ENCODE measurements around the gene VPS9D1.
"Not testable (repeated sequence)": the region's sequence is repeated elsewhere in the genome, so short reads cannot be mapped to it uniquely, and the experiment has no call there.

Gene VPS9D1

DNA sequence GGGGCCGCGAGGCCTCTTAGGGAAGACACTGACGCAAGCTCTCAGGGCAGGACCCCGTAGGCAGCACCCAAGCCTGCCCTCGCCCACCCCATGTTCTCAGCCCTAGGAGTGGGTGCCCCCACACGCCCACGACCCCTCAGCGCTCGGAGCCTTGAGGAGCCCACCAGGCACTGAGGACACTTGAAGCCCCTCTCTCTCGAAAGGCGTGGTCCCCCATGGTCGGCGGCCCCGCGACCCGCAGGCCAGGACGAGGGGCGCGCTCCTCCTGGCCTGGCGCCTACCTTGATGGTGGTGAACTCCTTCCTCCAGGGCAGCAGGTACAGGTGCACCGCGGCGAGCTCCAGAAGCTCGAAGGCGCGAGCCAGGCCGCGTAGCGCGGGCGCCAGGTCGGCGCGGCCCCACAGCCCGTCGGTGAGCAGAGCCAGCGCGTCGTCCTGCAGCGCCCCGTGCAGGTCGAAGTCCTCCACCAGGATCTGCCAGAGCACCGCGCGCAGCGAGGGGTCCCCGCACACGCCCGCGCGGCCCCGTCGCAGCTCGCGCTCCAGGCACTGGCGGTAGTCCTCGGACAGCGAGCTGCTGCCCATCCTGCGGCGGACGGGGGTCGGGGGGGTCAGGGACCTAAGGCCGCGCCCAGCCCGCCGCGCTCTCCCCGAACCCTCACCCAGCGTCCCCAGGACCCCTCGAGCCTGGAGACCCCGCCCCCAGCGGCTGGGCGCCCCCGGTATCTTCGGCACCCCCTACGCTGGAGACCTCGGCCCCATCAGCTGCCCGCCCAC is 19.9 kb downstream of the VPS9D1 start:
- H3K4me3 ChIP-seq (ENCODE audit: low read depth, low read length): peak overlapping the region; percentile 60
- TF ChIP-seq, protein P1, sequence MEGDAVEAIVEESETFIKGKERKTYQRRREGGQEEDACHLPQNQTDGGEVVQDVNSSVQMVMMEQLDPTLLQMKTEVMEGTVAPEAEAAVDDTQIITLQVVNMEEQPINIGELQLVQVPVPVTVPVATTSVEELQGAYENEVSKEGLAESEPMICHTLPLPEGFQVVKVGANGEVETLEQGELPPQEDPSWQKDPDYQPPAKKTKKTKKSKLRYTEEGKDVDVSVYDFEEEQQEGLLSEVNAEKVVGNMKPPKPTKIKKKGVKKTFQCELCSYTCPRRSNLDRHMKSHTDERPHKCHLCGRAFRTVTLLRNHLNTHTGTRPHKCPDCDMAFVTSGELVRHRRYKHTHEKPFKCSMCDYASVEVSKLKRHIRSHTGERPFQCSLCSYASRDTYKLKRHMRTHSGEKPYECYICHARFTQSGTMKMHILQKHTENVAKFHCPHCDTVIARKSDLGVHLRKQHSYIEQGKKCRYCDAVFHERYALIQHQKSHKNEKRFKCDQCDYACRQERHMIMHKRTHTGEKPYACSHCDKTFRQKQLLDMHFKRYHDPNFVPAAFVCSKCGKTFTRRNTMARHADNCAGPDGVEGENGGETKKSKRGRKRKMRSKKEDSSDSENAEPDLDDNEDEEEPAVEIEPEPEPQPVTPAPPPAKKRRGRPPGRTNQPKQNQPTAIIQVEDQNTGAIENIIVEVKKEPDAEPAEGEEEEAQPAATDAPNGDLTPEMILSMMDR (IDR thresholded peaks at IDR 0.05; ENCODE audit: low read depth, low read length): 0 out of 2 replicates have a peak, but pooled peaks have one; percentile 12

DNA sequence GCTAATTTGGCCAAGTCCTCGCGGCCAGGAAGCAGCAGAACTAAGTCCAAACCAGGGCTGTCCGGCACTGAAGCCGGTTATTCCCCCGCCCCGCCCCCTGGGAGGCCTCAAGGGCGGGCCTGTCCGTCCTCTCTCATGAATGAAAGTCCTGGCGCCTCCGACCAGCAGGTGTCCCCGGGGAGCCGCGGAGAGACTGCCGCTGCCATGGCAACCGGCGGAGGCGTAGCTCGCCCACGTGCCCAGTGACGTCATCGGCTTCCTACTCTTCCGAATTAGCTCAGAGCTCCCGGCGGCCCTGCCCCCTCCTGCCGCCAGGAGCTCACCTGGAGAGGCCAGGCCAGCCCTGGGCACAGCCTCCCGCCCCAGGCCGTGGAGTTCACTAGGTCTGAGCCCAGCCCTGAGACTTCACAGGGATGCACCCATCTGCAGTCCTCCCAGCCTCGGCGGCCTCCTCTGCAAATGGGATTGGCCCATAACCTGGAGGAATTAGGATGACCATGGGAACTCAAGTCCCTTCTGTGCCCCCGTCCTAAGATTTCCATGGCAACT is 20.5 kb downstream of the VPS9D1 start:
- H3K4me3 ChIP-seq (ENCODE audit: low read depth, low read length): peak overlapping the region; percentile 60
- TF ChIP-seq, protein P1 (IDR thresholded peaks at IDR 0.05; ENCODE audit: low read depth, low read length): peak; percentile 67

DNA sequence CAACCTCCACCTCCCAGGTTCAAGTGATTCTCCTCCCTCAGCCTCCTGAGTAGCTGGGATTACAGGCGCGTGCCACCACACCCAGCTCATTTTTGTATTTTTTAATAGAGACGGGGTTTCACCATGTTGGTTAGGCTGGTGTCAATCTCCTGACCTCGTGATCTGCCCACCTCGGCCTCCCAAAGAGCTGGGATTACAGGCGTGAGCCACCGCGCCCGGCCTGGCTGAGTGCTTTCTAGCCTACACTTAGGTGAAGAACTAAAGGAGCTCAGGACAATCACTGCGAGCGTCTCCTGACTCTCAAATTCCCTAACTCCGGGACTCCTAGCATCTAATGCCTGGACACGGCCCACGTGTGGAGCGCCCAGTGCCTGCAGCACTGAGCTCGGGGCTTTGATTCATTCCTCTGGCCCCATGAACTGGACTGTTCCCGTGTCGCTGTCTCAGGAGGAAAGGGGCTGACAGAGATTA is 21.0 kb downstream of the VPS9D1 start:
- H3K4me3 ChIP-seq (ENCODE audit: low read depth, low read length): not testable (repeated sequence)

DNA sequence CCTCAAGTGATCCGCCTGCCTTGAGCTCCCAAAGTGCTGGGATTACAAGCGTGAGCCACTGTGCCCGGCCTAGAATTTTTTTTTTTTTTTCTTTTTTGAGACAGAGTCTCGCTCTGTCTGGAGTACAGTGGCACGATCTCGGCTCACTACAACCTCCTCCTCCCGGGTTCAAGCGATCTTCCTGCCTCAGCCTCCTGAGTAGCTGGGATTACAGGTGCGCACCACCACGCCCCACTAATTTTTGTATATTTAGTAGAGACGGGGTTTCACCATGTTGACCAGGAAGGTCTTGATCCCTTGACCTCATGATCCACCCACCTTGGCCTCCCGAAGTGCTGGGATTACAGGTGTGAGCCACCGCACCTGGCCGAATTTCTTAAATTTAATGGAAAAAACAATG is 22.0 kb downstream of the VPS9D1 start:
- H3K4me3 ChIP-seq (ENCODE audit: low read depth, low read length): not testable (repeated sequence)

DNA sequence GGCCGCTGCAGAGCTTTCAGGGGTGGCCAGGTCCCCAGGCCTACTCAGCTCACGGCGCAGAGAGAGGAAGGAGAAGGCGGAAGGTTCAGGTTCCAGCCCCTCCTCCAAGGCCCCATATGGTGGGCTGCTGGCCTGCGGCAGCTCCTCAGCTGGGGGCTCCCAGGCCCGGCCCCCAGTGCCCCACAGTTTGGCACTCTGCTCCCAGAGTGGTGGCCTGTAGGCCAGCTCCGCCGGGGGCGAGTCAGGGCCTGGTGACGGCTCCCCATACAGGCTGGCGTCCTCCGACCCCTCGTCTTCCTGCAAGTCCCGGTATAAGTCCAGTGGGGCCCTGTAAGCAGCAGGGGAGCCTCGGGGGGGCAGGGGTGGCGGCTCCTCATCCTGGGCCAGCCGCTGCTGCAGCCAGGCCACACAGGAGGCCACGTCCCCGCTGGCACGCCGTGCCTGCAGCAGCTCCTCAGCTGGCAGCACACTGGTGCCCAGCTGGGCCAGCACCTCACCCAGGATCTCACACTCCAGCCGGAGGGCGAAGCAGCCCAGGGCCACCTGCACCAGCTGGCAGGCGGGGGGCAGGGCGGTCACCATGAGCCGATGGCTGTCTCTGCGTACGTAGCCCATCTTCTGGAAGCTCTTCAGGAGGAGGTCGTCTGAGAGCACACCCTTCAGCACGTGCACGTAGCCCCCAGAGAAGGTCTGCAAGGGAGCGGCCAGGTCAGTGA is 22.9 kb downstream of the VPS9D1 start:
- TF ChIP-seq, protein P1 (IDR thresholded peaks at IDR 0.05; ENCODE audit: low read depth, low read length): no peak
- no peak overlapping the region for H3K4me3 ChIP-seq (ENCODE audit: low read depth, low read length)

DNA sequence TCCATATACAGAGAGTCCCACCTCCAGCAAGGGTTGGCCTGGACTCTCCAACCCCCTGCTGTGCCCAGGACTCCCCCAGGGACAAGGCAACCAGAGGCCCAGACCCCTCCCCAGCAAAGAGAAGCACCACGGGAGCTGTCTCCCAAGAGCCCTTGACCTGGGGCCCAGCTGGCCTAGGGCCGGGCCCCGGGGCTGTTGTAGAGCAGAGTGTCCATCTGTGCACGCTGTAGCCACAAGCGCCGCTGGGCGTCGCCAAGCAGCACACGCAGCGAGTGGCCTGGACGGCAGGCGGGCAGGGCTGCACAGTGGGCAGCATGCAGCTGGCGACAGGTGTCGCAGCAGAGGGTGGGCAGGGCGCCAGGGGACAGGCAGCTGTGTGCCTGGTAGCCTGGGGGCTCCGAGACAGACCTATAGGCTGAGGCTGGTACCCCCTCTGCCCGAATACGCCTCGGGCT is 23.5 kb downstream of the VPS9D1 start:
- TF ChIP-seq, protein P1 (IDR thresholded peaks at IDR 0.05; ENCODE audit: low read depth, low read length): no peak
- H3K4me3 ChIP-seq (ENCODE audit: low read depth, low read length): no peak overlapping the region

DNA sequence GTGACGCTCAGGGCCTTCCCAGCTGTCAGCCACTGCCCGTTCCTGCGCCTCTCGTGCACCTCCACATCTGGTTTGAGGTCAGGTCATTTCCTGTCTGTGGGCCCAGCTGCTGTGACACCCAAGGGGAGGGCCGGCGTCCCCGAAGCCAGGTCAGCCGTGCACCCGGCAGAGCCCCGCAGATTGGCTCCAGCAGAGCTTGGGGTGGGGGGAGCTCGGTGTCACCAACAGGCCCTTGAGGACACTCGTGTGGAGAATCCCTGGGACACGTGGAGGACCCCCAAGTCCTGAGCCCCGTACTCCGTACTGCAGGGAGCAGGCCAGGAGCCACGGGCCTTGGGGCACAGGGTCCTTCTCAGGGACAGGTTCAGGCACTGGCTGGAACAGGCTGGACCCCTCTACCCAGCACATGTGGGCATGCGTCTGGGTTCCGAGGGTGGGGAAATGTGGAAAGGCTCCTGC is 24.0 kb downstream of the VPS9D1 start:
- H3K4me3 ChIP-seq (ENCODE audit: low read depth, low read length): no peak overlapping the region
- TF ChIP-seq, protein P1 (IDR thresholded peaks at IDR 0.05; ENCODE audit: low read depth, low read length): no peak

Measured in WI38 (cell line).